NB4 (cell line): ENCODE results near the gene GPR85.
A peak's percentile ranks its signal among the peaks of the same experiment; 100 is the strongest.
"Not testable (repeated sequence)": the region's sequence is repeated elsewhere in the genome, so short reads cannot be mapped to it uniquely, and the experiment has no call there.

Experiments
- DNase-seq: peaks from one replicate; pipeline ENCODE4 v3.0.0; 2010; ENCODE audit warnings: low read depth
- H3K4me3 ChIP-seq: one replicate; pipeline ENCODE4 v1.5.1; 2011; ENCODE audit warnings: mild to moderate bottlenecking, low read depth, low read length, moderate library complexity
- MYC ChIP-seq: IDR thresholded peaks from 2 replicates; pipeline ENCODE4 v1.6.1; 2011; ENCODE audit warnings: low read depth, low read length
- POLR2A ChIP-seq: IDR thresholded peaks from 2 replicates; pipeline ENCODE4 v1.6.1; 2011; ENCODE audit warnings: mild to moderate bottlenecking; ENCODE audit not compliant: insufficient read length; ENCODE audit errors: extremely low read depth
- TF ChIP-seq, protein P1 (sequence below): IDR thresholded peaks from 2 replicates; pipeline ENCODE4 v1.6.1; 2011; ENCODE audit warnings: low read depth, low read length
- TF ChIP-seq, protein P2 (sequence below): IDR thresholded peaks from one replicate; pipeline ENCODE4 v1.5.1; 2012; ENCODE audit warnings: low read depth, low read length

Gene GPR85

DNA sequence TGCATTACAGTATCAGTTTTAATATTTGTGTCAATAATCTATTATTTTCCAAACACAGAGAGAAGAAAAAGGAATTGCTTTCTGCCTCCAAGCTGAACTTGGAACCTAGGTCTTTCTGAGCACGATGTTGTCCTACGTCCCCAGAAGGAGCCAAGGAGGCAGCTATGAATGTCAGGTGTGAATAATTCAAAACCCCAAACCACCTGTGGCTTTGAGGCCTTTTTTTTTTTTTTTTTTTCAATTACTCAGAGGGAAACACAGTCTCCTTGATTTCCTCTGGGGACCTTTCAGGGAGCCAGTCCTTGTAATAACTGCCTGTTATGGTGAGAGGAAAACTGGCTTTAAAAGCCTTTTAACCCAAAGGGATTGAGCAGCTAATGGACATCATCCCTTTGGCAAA, 8.3 kb downstream of the GPR85 start:
- no peak for DNase-seq
- no peak overlapping the region for H3K4me3 ChIP-seq
- TF ChIP-seq, protein P1, sequence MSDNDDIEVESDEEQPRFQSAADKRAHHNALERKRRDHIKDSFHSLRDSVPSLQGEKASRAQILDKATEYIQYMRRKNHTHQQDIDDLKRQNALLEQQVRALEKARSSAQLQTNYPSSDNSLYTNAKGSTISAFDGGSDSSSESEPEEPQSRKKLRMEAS = no peak
- TF ChIP-seq, protein P2, sequence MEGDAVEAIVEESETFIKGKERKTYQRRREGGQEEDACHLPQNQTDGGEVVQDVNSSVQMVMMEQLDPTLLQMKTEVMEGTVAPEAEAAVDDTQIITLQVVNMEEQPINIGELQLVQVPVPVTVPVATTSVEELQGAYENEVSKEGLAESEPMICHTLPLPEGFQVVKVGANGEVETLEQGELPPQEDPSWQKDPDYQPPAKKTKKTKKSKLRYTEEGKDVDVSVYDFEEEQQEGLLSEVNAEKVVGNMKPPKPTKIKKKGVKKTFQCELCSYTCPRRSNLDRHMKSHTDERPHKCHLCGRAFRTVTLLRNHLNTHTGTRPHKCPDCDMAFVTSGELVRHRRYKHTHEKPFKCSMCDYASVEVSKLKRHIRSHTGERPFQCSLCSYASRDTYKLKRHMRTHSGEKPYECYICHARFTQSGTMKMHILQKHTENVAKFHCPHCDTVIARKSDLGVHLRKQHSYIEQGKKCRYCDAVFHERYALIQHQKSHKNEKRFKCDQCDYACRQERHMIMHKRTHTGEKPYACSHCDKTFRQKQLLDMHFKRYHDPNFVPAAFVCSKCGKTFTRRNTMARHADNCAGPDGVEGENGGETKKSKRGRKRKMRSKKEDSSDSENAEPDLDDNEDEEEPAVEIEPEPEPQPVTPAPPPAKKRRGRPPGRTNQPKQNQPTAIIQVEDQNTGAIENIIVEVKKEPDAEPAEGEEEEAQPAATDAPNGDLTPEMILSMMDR = no peak
- TF ChIP-seq POLR2A = no peak
- no peak for TF ChIP-seq MYC

DNA sequence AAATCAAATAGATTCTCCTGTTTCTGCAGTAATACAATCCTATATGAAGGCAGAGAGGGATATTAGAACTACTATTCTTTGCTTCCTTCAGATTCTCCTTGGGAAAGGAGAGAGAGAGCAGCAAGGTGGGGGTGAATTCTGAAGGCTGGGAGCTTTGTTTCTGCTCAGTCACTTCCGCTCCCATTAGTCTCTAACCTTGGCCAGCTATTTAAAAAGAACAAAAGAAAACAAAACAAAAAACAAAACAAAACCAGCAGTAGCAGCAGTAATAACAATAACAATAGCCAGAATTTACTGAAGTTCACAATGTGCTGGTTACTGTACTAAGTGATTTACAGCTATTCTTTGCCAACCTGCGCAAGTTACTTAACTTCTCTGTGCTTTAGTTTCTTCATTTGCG, 9.9 kb downstream of the GPR85 start:
- no peak overlapping the region for H3K4me3 ChIP-seq
- DNase-seq = no peak
- TF ChIP-seq, protein P1 = no peak
- no peak for TF ChIP-seq MYC

DNA sequence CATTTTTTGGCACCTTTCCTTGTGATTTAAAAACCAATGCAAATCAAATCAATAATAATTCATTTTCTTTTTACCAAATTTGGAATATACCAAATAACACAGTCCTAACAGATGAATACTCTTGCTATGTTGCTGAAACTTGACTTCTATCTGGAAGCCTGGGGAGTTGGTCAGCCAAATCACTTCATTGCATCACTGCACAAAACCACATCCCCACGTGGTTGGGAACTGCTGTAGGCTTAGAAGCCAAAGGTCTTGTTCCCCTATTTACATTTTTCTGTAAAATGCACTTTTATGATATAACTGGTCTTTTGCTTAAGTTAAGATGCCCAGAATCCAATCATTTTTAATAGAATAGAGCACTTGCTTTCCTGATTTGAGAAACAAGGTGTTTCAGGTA, 15.2 kb downstream of the GPR85 start:
- TF ChIP-seq, protein P1 = peak; percentile 99
- TF ChIP-seq MYC (peak; percentile 99), POLR2A (no peak)
- TF ChIP-seq, protein P2 = no peak
- peak; percentile 94 for DNase-seq

DNA sequence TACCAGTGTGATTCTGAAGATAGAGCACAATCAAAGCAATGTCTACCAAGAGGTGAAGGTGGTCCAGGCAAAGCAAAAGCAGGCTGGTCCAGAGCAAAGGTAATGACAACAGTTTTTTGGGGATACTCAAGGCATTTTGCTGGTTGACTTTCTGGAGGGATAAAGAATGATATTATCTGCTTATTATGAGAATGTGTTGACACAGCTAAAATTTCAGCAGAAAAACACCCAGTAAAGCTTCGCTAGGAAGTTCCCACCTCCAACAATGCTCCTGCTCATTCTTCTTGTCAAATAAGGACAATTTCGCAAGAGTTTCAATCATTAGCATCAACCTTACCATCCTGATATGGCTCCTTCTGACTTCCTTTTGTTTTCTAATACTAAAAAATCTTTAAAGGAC, 24.1 kb downstream of the GPR85 start:
- peak; percentile 39 for DNase-seq
- TF ChIP-seq POLR2A = no peak
- TF ChIP-seq, protein P2 = no peak
- no peak for TF ChIP-seq MYC
- TF ChIP-seq, protein P1 = no peak
- H3K4me3 ChIP-seq = no peak overlapping the region

More for the DNA sequence above, 15.2 kb downstream of the GPR85 start:
- no peak overlapping the region for H3K4me3 ChIP-seq

DNA sequence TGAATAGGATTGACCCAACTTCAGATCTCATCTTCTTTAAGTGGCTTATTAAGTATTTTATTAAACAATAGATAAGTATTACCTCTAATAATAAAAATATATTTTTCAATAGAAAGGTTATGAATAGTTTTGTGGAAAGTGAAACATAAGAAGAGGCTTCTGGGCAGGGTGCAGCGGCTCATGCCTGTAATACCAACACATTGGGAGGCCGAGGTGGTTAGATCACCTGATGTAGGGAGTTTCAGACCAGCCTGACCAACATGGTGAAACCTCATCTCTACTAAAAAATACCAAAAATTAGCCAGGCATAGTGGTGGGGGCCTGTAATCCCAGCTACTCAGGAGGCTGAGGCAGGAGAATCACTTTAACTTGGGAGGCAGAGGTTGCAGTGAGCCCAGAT, 26.5 kb downstream of the GPR85 start:
- DNase-seq = no peak
- H3K4me3 ChIP-seq = no peak overlapping the region
- TF ChIP-seq, protein P2 = no peak
- TF ChIP-seq POLR2A (no peak), MYC (no peak)
- TF ChIP-seq, protein P1 = no peak

DNA sequence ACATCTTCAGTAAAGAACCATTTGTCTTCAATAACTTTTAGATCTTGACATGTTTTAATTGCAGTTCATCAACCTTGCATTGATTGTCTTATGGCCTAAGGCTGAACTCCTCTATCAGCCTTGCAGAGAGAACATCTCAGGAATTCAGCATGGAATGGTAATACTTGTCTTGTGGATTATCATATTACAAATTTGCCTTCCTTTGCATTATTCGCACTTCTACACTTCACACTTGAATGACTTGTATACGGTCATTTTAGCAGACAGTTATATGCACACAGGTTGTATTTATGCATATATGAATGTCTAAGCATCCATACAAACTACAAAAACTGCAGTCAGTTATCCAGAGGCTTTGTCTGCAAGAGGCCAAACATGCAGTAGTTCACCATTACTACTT, 31.7 kb downstream of the GPR85 start:
- TF ChIP-seq, protein P2 = no peak
- TF ChIP-seq, protein P1 = no peak
- TF ChIP-seq MYC (no peak), POLR2A (no peak)
- no peak for DNase-seq
- no peak overlapping the region for H3K4me3 ChIP-seq

DNA sequence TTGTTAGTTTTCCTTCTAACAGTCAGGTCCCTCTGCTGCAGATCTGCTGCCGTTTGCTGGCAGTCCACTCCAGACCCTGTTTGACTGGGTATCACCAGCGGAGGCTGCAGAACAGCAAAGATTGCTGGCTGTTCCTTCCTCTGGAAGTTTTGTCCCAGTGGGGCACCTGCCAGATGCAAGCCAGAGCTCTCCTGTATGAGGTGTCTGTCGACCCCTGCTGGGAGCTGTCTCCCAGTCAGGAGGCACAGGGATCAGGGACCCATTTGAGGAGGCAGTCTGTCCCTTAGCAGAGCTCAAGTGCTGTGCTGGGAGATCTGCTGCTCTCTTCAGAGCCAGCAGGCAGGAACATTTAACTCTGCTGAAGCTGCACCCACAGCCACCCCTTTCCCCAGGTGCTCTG, 32.4 kb downstream of the GPR85 start:
- H3K4me3 ChIP-seq, DNase-seq: not testable (repeated sequence)

DNA sequence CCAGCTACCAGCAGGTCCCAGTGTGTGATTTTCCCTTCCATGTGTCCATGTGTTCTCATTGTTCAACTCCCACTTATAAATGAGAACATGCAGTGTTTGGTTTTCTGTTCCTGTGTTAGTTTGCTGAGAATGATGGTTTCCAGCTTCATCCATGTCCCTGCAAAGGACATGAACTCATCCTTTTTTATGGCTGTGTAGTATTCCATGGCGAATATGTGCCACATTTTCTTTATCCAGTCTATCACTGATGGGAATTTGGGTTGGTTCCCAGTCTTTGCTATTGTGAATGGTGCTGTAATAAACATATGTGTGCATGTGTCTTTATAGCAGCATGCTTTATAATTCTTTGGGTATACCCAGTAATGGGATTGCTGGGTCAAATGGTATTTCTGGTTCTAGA, 37.4 kb downstream of the GPR85 start:
- DNase-seq, H3K4me3 ChIP-seq: not testable (repeated sequence)
